GM18909 (cell line): ENCODE measurements around the gene ZBTB40.

Source experiments
- ATAC-seq: cut with Tn5 transposase; IDR thresholded peaks from one replicate; pipeline ENCODE4 v1.9.1; 2021; ENCODE audit warnings: mild to moderate bottlenecking; ENCODE audit not compliant: unreplicated experiment, poor library complexity

ZBTB40 gene

DNA sequence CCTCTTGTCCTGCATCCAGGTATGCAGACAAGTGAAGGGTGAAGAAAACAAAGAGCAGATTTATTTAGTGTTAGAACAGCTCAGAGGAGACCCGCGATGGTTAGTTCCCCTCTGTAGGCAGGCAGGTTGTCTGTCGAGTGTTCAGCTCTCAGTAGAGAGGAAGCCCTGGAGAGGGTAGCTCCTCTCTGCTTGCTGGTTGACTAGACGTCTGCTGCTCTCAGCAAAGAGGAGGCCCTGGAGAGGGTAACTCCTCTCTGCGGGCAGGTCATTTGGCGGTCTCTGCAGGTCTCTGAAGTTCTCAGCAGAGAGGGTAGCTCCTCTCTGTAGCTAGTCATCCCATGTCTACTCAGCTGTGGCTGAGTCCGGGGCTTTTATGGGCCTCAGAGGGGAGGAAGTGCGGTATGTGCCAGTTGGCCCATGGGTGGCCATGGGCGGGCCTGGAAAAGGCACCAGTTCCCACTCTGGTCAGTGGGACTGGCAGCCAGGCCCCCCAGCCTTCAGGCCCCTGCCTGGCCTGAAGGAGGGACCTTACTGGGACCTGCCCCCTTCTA, 13.4 kb downstream of the ZBTB40 start:
- no peak for ATAC-seq

- ATAC-seq = no peak
These were observed 14.0 kb downstream of the ZBTB40 start for GRCh38 chr1:22465671-22466070.

- ATAC-seq = no peak
These were observed 18.6 kb downstream of the ZBTB40 start for GRCh38 chr1:22470227-22470626.

GRCh38 chr1:22471078-22471477, 19.4 kb downstream of the ZBTB40 start:
- no peak for ATAC-seq

- ATAC-seq = no peak
These were observed 20.0 kb downstream of the ZBTB40 start for GRCh38 chr1:22471610-22472009.

DNA sequence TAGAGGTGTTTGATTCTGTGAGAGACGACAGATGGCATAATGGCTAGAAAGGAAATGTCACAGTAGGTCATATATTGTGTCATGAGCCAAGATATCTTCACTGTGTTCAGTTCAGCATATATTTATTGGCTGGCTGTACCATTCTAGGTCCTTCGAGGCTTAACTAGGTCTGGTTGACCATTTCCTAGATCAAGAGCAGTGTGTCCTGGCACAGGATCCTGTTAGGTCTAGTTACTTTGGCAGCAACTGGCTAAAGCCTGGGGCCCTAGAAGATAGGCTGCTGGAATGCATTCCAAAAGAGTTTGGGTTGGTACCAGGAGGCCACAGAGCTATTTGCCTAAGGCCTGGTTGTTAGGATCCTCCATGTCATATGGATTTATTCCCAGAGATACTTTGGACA, 20.9 kb downstream of the ZBTB40 start:
- ATAC-seq = no peak

DNA sequence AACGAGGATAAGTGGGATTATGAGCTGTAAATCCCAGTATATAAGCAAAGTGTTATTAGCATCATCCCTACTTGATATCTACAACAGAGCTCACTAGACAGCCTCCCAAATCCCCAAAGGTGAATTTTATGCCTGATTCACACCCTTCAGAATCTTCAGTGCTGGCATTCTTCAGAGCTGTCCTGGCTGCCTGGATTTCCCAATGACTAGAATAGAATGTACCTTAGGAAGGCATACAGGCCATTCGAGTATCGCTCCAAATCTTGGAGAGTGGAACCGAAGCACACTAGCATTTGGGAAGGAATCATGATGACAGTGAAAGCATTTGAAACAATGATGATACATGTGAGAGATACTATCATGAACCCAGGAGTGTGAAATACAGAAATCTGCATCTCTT, 22.3 kb downstream of the ZBTB40 start:
- ATAC-seq = no peak

- no peak for ATAC-seq
These were observed 24.9 kb downstream of the ZBTB40 start for GRCh38 chr1:22476566-22476965.

- ATAC-seq = no peak
These were observed 31.5 kb downstream of the ZBTB40 start for GRCh38 chr1:22483121-22483520.

GRCh38 chr1:22484706-22485345, 33.2 kb downstream of the ZBTB40 start:
- ATAC-seq = no peak

DNA sequence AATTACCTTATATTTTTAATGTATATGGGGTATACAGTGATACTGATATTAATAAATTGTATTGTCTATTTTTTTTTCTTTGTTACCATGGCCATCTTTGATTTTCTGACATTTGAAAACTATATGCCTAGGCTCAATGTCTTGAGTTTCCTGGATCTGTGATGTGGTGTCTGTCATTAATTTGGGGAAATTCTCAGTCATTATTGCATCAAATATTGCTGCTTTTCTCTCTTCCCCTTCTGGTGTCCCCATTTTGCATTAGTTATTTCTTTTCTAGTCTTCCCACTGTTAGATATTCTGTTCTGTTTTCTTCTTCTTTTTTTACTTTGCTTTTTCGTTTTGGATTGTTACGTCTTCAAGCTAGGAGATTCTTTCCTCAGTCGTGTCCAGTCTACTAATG, 33.8 kb downstream of the ZBTB40 start:
- no peak for ATAC-seq

DNA sequence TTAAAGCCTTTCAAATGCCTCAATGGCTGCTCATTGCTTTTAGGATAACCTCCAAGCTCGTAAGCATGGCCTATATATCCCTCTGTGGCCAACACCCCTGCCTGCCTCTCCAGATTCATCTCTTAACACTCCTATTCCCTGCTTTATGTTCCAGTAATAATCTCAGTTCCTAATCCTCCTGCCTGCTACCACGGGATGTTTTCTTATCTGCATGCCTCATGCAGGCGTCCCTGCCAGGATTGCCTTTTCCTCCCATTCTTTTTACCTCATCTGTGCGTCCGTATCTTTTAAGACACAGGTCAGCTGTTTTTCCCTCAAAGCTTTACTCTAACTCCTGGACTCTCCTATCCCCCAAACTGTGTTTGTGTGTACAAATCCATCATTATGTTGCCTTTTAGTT, 36.1 kb downstream of the ZBTB40 start:
- no peak for ATAC-seq

GRCh38 chr1:22488319-22488718, 36.7 kb downstream of the ZBTB40 start:
- ATAC-seq = no peak

DNA sequence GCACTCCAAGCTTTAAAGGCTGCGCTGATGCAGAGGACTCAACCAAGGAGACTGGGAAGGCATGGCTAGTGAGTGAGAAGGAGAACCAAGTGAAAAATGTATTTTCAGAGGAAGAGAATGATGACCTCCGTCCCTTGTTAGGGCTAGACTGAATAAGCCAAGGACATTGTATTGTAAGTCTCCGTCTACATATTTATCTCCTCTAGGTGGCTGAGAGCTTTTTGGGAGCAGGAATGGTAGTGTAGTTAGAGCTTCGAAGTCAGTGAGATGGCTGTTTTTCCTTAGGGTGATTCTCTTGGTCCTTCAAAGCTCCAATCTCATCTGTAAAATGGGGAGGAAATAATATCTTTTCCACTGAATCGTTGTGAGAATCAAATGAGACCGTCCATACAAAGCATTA, 37.6 kb downstream of the ZBTB40 start:
- no peak for ATAC-seq

DNA sequence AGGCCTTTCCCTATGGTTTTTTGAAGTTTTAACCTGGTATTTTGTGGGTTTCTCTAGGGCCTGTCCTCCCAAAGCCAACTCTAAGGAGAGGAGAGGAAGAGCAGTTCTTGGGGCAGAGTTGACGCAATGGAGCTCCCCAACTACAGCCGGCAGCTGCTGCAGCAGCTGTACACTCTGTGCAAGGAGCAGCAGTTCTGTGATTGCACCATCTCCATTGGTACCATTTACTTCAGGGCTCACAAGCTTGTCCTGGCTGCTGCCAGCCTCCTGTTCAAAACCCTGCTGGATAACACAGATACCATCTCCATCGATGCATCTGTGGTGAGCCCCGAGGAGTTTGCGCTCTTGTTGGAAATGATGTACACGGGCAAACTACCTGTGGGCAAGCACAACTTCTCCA, 38.2 kb downstream of the ZBTB40 start:
- no peak for ATAC-seq

GRCh38 chr1:22490309-22490708, 38.7 kb downstream of the ZBTB40 start:
- no peak for ATAC-seq

DNA sequence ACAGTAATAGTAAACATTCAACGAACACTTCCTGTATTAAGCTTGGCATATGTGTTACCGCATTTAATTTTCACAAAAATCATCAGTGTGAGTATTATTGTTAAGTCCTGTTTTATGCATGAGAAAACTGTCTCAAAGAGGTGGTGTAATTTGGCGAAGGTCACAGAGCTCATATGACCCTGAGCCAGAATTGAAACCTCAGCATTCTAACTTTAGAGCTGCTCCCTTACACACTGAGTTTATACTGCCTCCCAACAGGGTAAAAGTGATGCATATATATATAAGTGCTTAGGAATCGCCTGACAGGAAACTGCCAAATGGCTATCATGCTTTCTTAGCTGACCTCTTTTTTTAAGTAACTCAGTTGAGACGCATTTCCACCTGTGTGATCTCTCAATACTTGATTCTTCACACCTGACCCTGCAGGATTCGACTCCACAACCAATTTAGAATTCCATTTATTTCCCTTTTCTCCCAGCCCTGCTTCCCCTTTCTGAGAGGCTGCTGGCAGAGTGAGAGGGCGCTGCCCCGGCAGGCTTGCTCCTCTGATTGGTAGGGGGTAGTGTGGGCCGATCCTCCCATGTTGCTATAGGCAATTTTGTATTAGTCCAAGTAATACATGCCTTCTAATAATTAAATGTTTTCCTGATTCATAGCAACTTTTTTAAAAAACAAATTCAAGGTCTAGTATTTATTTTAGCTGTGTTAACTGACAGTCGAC, 40.5 kb downstream of the ZBTB40 start:
- no peak for ATAC-seq

DNA sequence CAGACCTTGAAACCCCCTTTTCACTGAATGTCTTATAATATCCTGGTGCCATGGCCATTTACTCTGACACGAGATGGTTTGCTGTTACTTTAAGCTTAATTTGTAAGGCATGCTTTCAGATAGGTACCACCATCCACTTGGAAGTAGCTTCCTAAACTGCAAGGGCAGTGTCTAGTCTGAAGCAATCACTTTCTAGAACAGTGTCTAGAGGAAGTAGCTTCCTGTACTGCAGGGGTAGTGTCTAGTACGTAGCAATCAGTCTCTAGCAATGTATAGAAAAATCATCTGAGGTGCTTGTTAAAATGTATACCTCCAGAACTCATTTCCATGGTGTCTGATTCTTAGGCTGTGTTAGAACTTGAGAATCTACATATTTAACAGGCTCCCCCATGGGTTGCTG, 42.5 kb downstream of the ZBTB40 start:
- ATAC-seq = no peak

DNA sequence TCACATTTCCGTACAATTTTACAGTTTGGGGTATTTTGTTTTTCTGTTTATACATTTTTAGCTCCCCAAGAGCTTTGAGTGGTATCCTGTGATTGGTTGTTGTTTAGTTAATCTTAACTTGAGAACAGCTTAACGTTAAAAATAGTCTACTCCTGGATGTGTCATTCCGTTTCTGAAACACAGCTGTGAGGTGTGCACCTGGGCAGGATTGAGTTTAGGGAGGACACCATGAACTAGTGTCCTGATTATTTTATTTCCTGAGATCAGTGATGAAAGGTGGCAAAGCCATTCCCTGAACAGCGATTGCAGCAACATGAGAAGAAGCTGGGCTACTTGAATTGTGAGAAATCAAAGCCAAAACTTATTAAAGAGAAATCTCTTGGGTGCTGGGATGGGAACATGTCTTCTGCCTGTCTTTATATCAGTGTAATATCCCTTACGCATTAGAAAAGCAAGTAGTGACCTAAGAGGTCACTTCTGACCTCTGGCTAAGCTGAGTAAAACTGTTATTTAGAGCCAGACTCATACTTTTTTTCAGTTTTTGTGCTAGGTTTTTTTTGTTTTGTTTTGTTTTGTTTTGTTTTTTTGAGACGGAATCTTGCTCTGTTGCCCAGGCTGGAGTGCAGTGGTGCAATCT, 43.4 kb downstream of the ZBTB40 start:
- no peak for ATAC-seq

DNA sequence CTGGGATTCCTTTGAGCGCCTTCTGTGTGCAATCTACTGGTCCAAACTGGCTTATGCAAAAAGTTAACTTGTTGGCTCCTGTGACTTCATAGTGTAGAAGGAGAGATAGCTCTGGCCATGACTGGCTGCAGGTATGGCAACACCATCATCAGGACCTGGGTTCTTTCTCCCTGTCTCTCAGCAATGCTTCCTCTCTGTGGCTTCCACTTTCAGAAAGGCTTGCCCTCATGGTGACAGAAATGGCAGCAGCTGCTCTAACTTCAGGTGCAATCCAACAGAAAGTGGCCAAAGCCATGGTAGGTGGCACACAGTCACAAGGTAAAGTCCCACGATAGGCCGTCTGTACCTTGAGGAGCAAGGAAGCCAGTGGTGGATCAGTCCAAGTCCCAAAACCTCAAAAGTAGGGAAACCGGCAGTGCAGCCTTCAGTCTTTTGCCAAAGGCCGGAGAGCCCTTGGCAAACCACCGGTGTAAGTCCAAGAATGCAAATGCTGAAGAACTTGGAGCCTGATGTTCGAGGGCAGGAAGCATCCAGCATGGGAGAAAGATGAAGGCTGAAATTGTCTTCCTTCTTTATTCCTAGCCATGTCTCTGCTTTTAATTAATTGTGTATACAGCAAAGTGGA, 45.0 kb downstream of the ZBTB40 start:
- ATAC-seq = no peak

GRCh38 chr1:22498463-22498862, 46.8 kb downstream of the ZBTB40 start:
- no peak for ATAC-seq
